Effector memory CD8-positive, alpha-beta T cell (primary cell): Measurements from ENCODE around the gene BNC2.

ENCODE experiments used
- ATAC-seq: fragments of 150-1000 bp; cut with Tn5 transposase; replicated peaks from 2 replicates; pipeline ENCODE4 v1.10.0; 2021; ENCODE audit warnings: mild to moderate bottlenecking, moderate library complexity
- DNase-seq, 3 experiments: peaks; one replicate each; pipeline ENCODE4 v3.0.0; 2021
- H3K27ac Mint-ChIP-seq, 2 donors: one replicate each; pipeline ENCODE4 v1.8.0; 2022; ENCODE audit warnings: mild to moderate bottlenecking in 2 of 2, mixed read lengths in 2 of 2, moderate library complexity in 2 of 2
- H3K27me3 Mint-ChIP-seq, 2 donors: one replicate each; pipeline ENCODE4 v1.8.0; 2022; ENCODE audit warnings: mixed read lengths in 2 of 2
- H3K36me3 Mint-ChIP-seq: one replicate; pipeline ENCODE4 v1.8.0; 2022; ENCODE audit warnings: mild to moderate bottlenecking, moderate library complexity, mixed read lengths; ENCODE audit not compliant: insufficient read depth
- H3K4me1 Mint-ChIP-seq, 2 donors: one replicate each; pipeline ENCODE4 v1.8.0; 2022; ENCODE audit warnings: low read depth in 2 of 2, mixed read lengths in 2 of 2
- H3K4me3 Mint-ChIP-seq, 2 donors: one replicate each; pipeline ENCODE4 v1.8.0; 2022; ENCODE audit warnings: mild to moderate bottlenecking in 2 of 2, mixed read lengths in 2 of 2, moderate library complexity in 2 of 2
- H3K9me3 Mint-ChIP-seq, 2 donors: one replicate each; pipeline ENCODE4 v1.8.0; 2022; ENCODE audit warnings: mixed read lengths in 2 of 2

The BNC2 gene

GRCh38 chr9:16821344-16821743, 49.1 kb downstream of the BNC2 start:
- no peak for DNase-seq
- H3K36me3 Mint-ChIP-seq: no peaks in the 10 kb centered on the region
- no peak for ATAC-seq
- H3K4me3 Mint-ChIP-seq: no peak overlapping the region
- H3K27ac Mint-ChIP-seq: no peak overlapping the region
- H3K4me1 Mint-ChIP-seq: no peaks in the 10 kb centered on the region
- H3K27me3 Mint-ChIP-seq: no peaks in the 10 kb centered on the region
- H3K9me3 Mint-ChIP-seq: peaks cover 0 to 1% of the 10 kb centered on the region in 2 donors

- no peak for DNase-seq
- Mint-ChIP-seq H3K4me1 (no peaks in the 10 kb centered on the region), H3K27ac (no peak overlapping the region), H3K9me3 (peaks cover 0 to 1% of the 10 kb centered on the region in 2 donors), H3K27me3 (no peaks in the 10 kb centered on the region), H3K4me3 (no peak overlapping the region), H3K36me3 (no peaks in the 10 kb centered on the region)
- no peak for ATAC-seq
Measured at GRCh38 chr9:16817514-16817913, 53.0 kb downstream of the BNC2 start.

- peaks cover 0 to 1% of the 10 kb centered on the region in 2 donors for H3K9me3 Mint-ChIP-seq
- DNase-seq (no peak), ATAC-seq (no peak)
- H3K4me1 Mint-ChIP-seq: no peaks in the 10 kb centered on the region
- H3K4me3 Mint-ChIP-seq: no peak overlapping the region
- no peaks in the 10 kb centered on the region for H3K36me3 Mint-ChIP-seq
- no peak overlapping the region for H3K27ac Mint-ChIP-seq
- H3K27me3 Mint-ChIP-seq: no peaks in the 10 kb centered on the region
Measured at GRCh38 chr9:16817002-16817401, 53.5 kb downstream of the BNC2 start.

DNA sequence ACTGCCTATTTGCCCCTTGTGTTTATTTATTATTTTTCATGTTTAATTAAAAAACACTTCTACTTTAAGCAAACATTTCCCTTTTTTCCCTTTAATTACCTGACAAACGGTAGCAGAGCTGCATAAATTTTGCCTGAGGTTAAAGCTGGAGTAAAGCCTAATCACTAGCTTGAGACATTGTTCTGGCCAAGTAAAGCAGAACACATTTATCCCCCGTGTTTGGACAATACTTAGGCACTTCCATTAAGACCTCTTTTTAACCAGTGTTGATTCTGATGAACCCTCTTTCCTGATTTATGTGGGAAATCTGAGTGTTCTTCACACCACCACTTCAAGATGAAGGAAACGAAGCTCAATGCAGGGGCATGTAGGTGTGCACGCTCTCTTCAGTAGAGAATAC, 54.5 kb downstream of the BNC2 start:
- Mint-ChIP-seq H3K36me3 (no peaks in the 10 kb centered on the region), H3K27ac (no peak overlapping the region), H3K9me3 (peaks cover 0 to 1% of the 10 kb centered on the region in 2 donors), H3K4me1 (no peaks in the 10 kb centered on the region), H3K4me3 (no peak overlapping the region), H3K27me3 (no peaks in the 10 kb centered on the region)
- ATAC-seq (no peak), DNase-seq (no peak)

GRCh38 chr9:16815079-16815478, 55.4 kb downstream of the BNC2 start:
- Mint-ChIP-seq H3K36me3 (no peaks in the 10 kb centered on the region), H3K4me1 (no peaks in the 10 kb centered on the region), H3K9me3 (peaks cover 0 to 3% of the 10 kb centered on the region in 2 donors), H3K27me3 (no peaks in the 10 kb centered on the region), H3K4me3 (no peak overlapping the region), H3K27ac (no peak overlapping the region)
- DNase-seq: no peak
- ATAC-seq: no peak

- no peaks in the 10 kb centered on the region for H3K4me1 Mint-ChIP-seq
- no peak for ATAC-seq
- no peak overlapping the region for H3K27ac Mint-ChIP-seq
Measured at GRCh38 chr9:16813838-16814237, 56.6 kb downstream of the BNC2 start.

GRCh38 chr9:16811987-16812685, 58.3 kb downstream of the BNC2 start:
- Mint-ChIP-seq H3K36me3 (no peaks in the 10 kb centered on the region), H3K4me1 (no peaks in the 10 kb centered on the region), H3K27me3 (no peaks in the 10 kb centered on the region), H3K9me3 (peaks cover 0 to 3% of the 10 kb centered on the region in 2 donors), H3K27ac (no peak overlapping the region), H3K4me3 (no peak overlapping the region)
- DNase-seq (no peak), ATAC-seq (no peak)

More at GRCh38 chr9:16813838-16814237, 56.6 kb downstream of the BNC2 start:
- H3K27me3 Mint-ChIP-seq: no peaks in the 10 kb centered on the region
- H3K4me3 Mint-ChIP-seq: no peak overlapping the region
- H3K9me3 Mint-ChIP-seq: peaks cover 0 to 4% of the 10 kb centered on the region in 2 donors
- H3K36me3 Mint-ChIP-seq: no peaks in the 10 kb centered on the region
- no peak for DNase-seq

- Mint-ChIP-seq H3K4me1 (no peaks in the 10 kb centered on the region), H3K9me3 (peaks cover 0 to 3% of the 10 kb centered on the region in 2 donors), H3K36me3 (no peaks in the 10 kb centered on the region), H3K4me3 (no peak overlapping the region), H3K27me3 (no peaks in the 10 kb centered on the region), H3K27ac (no peak overlapping the region)
- no peak for ATAC-seq
- DNase-seq: no peak
Measured at GRCh38 chr9:16809912-16810610, 60.4 kb downstream of the BNC2 start.

GRCh38 chr9:16806674-16807073, 63.8 kb downstream of the BNC2 start:
- Mint-ChIP-seq H3K9me3 (peaks cover 0 to 5% of the 10 kb centered on the region in 2 donors), H3K27ac (no peak overlapping the region)

DNA sequence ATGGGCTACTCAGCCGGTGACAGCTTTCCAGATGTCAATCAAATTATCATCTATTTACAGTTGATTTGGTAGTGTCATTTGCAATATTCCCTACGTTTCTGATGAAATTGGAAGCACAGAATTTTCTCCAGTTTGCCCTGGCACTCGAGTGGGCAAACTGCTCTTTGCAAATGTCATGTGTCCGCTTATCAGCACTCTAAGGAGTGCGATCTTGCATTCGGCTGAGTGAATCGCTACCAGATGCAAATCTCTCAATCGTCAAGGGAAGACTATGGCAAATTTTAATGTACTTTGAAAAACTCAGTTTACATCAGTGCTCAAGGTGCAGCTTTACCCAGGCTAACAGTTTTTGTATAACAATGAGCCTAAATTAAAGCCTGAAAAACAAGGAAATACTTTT, 66.8 kb downstream of the BNC2 start:
- H3K9me3 Mint-ChIP-seq: peaks cover 0 to 3% of the 10 kb centered on the region in 2 donors
- DNase-seq (no peak), ATAC-seq (no peak)
- H3K27ac Mint-ChIP-seq: no peak overlapping the region
- no peaks in the 10 kb centered on the region for H3K36me3 Mint-ChIP-seq
- H3K4me3 Mint-ChIP-seq: no peak overlapping the region
- H3K4me1 Mint-ChIP-seq: no peaks in the 10 kb centered on the region
- H3K27me3 Mint-ChIP-seq: no peaks in the 10 kb centered on the region

More at GRCh38 chr9:16806674-16807073, 63.8 kb downstream of the BNC2 start:
- ATAC-seq (no peak), DNase-seq (no peak)
- no peaks in the 10 kb centered on the region for H3K4me1 Mint-ChIP-seq
- H3K4me3 Mint-ChIP-seq: no peak overlapping the region
- no peaks in the 10 kb centered on the region for H3K27me3 Mint-ChIP-seq
- no peaks in the 10 kb centered on the region for H3K36me3 Mint-ChIP-seq

DNA sequence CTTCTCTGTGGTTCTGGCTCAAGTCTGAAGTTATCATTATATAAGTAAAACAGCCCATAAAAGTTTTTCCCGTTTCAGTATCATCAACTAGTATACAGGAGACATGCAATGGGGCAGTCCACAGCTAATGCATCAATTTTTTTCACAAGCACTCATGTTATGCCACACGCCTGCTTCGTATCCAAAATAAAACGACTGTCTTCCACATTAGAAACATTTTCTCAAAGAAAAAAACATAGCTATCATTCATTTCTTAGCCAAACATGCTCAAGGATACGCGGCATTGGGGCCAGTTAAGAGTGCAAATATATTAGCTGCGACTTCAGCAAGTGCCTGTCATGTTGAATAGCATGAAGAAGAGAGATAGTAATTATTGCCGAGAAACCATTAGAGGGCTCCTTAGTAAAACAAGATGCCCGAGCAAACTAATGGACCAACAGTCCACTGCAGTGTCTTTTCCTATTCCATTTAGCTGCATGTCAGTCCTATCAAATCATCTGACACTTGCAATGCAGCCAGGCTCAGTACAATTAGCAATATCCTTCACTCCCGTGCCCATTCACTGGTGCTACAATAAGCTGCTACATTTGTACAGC, 68.5 kb downstream of the BNC2 start:
- ATAC-seq: no peak
- no peak overlapping the region for H3K27ac Mint-ChIP-seq
- no peaks in the 10 kb centered on the region for H3K36me3 Mint-ChIP-seq
- no peaks in the 10 kb centered on the region for H3K27me3 Mint-ChIP-seq
- no peaks in the 10 kb centered on the region for H3K4me1 Mint-ChIP-seq
- no peak for DNase-seq
- H3K9me3 Mint-ChIP-seq: peaks cover 0 to 3% of the 10 kb centered on the region in 2 donors
- H3K4me3 Mint-ChIP-seq: no peak overlapping the region

DNA sequence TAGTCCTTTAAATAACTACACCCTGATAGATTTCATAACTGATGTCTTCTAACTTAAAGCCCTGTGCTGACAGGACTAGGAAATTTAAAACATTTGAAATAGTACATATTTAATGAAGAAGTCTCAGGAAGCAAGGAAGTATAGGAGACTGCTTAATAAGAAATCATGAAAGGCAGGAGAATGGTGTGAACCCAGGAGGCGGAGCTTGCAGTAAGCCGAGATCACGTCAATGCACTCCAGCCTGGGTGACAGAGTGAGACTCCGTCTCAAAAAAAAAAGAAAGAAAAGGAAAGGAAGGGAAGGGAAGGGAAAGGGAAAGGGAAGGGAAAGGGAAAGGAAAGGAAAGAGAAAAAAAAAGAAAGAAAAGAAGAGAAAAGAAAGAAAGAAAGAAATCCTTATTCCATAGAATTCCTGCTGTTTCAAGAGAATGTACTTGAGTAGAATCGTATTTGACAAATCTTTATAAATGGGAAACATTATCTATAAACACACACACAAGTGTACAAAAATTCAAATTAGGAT, 74.1 kb downstream of the BNC2 start:
- Mint-ChIP-seq H3K27ac (no peak overlapping the region), H3K4me1 (no peaks in the 10 kb centered on the region), H3K9me3 (no peaks in the 10 kb centered on the region), H3K4me3 (no peak overlapping the region), H3K27me3 (no peaks in the 10 kb centered on the region), H3K36me3 (no peaks in the 10 kb centered on the region)
- DNase-seq (no peak), ATAC-seq (no peak)

GRCh38 chr9:16794871-16795639, 75.4 kb downstream of the BNC2 start:
- DNase-seq (no peak), ATAC-seq (no peak)
- Mint-ChIP-seq H3K27ac (no peak overlapping the region), H3K36me3 (no peaks in the 10 kb centered on the region), H3K27me3 (no peaks in the 10 kb centered on the region), H3K9me3 (no peaks in the 10 kb centered on the region), H3K4me1 (no peaks in the 10 kb centered on the region), H3K4me3 (no peak overlapping the region)
